Activated T-cell treated with anti-CD3 and anti-CD28 coated beads, Interleukin-2, amount 50 U/mL, for 4 hours (primary cell): ENCODE measurements around the gene BRWD1. TPM values are rescaled to one million over a fixed set of nuclear protein-coding genes. Genes with fewer than 3 reads are reported as not detected.
"Not testable (repeated sequence)": the region's sequence is repeated elsewhere in the genome, so short reads cannot be mapped to it uniquely, and the experiment has no call there.

Experiments used
- ATAC-seq, 2 donors: fragments of 200-7000 bp; cut with Tn5 transposase; one replicate each; pipeline ENCODE4 v1.10.0; 2021
- DNase-seq: peaks from one replicate; pipeline ENCODE4 v3.0.0-alpha.2; 2020
- H3K27me3 Mint-ChIP-seq: one replicate; pipeline ENCODE4 v1.8.0; 2021; ENCODE audit warnings: low read depth, mixed read lengths
- H3K36me3 Mint-ChIP-seq: one replicate; pipeline ENCODE4 v1.8.0; 2022; ENCODE audit warnings: mixed read lengths; ENCODE audit not compliant: insufficient read depth
- H3K4me1 Mint-ChIP-seq: one replicate; pipeline ENCODE4 v1.8.0; 2021; ENCODE audit warnings: low read depth, mixed read lengths
- H3K4me3 Mint-ChIP-seq: one replicate; pipeline ENCODE4 v1.8.0; 2021; ENCODE audit warnings: mild to moderate bottlenecking, moderate library complexity, mixed read lengths
- H3K9me3 Mint-ChIP-seq: one replicate; pipeline ENCODE4 v1.8.0; 2021; ENCODE audit warnings: mixed read lengths
- total RNA-seq, 3 donors: library from RNA; stranded (reverse); gene quantifications; one replicate each; pipeline ENCODE4 v1.2.1, GENCODE V29; 2021

Gene BRWD1
- total RNA-seq, 3 donors from 2014 or later = 17.3 to 24.7 (median 22.9) TPM

- DNase-seq = no peak
- H3K36me3 Mint-ChIP-seq = no peaks in the 10 kb centered on the region
- peaks cover 2% of the 10 kb centered on the region for H3K27me3 Mint-ChIP-seq
- no peak overlapping the region for H3K4me3 Mint-ChIP-seq
- H3K9me3 Mint-ChIP-seq = peaks cover 6% of the 10 kb centered on the region
- H3K4me1 Mint-ChIP-seq = no peaks in the 10 kb centered on the region
- no peak for ATAC-seq
Observed at GRCh38 chr21:39144191-39144590, 169.2 kb downstream of the BRWD1 start.

DNA sequence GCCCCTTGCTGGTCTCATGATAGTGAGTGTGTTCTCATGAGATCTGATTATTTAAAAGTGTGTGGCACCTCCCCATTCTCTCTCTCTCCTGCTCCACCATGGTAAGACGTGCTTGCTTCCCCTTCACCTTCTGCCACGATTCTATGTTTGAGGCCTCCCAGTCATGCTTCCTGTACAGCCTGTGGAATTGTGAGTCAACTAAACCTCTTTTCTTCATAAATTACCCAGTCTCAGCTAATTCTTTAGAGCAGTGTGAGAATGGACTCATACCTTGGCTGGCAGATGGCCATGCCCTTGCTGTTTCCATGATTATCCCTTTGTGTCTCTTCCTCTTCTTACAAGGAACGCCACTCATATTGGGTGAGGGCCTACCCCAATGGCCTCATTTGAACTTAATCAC lies 170.5 kb downstream of the BRWD1 start:
- Mint-ChIP-seq H3K27me3 (peaks cover 2% of the 10 kb centered on the region), H3K4me1 (no peaks in the 10 kb centered on the region), H3K9me3 (peaks cover 6% of the 10 kb centered on the region), H3K4me3 (no peak overlapping the region), H3K36me3 (no peaks in the 10 kb centered on the region)
- DNase-seq = no peak
- ATAC-seq = no peak

DNA sequence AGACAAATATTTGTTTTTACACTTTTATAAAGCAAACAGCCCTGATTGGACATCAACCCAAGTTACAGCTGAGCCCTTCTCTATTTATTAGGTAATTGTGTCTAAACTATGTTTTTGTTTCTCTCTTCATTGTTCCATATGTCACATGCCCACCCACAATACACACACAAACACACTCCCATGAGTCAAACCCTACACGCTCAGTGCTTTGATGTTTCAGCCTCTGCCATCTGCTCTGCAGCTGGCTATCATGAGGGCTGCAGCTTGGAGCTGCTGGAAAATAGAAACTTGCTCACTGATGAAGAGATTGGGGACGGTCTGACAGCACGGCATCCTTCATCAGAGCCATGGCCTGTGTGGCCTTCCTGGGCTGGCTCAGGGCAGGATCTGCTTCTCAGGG lies 171.9 kb downstream of the BRWD1 start:
- Mint-ChIP-seq H3K9me3 (peaks cover 6% of the 10 kb centered on the region), H3K36me3 (no peaks in the 10 kb centered on the region), H3K27me3 (peaks cover 2% of the 10 kb centered on the region), H3K4me3 (no peak overlapping the region), H3K4me1 (no peaks in the 10 kb centered on the region)
- DNase-seq (no peak), ATAC-seq (no peak)

GRCh38 chr21:39137248-39138178 lies 175.9 kb downstream of the BRWD1 start:
- Mint-ChIP-seq H3K27me3 (peaks cover 2% of the 10 kb centered on the region), H3K36me3 (no peaks in the 10 kb centered on the region), H3K4me3 (no peak overlapping the region), H3K4me1 (no peaks in the 10 kb centered on the region), H3K9me3 (no peaks in the 10 kb centered on the region)
- no peak for ATAC-seq
- DNase-seq = no peak

- Mint-ChIP-seq H3K36me3 (no peaks in the 10 kb centered on the region), H3K27me3 (peaks cover 2% of the 10 kb centered on the region), H3K9me3 (no peaks in the 10 kb centered on the region), H3K4me1 (no peaks in the 10 kb centered on the region), H3K4me3 (no peak overlapping the region)
- no peak for ATAC-seq
- no peak for DNase-seq
Observed at GRCh38 chr21:39136711-39137110, 176.7 kb downstream of the BRWD1 start.

GRCh38 chr21:39136138-39136537 lies 177.3 kb downstream of the BRWD1 start:
- not testable (repeated sequence) for H3K4me3 Mint-ChIP-seq, H3K4me1 Mint-ChIP-seq, DNase-seq, H3K36me3 Mint-ChIP-seq, ATAC-seq, H3K9me3 Mint-ChIP-seq, H3K27me3 Mint-ChIP-seq

GRCh38 chr21:39134288-39134810 lies 179.1 kb downstream of the BRWD1 start:
- ATAC-seq = no peak
- Mint-ChIP-seq H3K4me3 (no peak overlapping the region), H3K36me3 (no peaks in the 10 kb centered on the region), H3K9me3 (peaks cover 4% of the 10 kb centered on the region), H3K4me1 (no peaks in the 10 kb centered on the region), H3K27me3 (peaks cover 4% of the 10 kb centered on the region)
- DNase-seq = no peak

Other genes starting within 250 kb of the BRWD1 start
- 10 to 100 TPM; 66.4 to 95.3 (median 88.8) TPM for gene PSMG1, start 130.2 kb downstream of the BRWD1 start, total RNA-seq
- gene HMGN1, start 35.5 kb upstream of the BRWD1 start, total RNA-seq = 100 to 1,000 TPM; 313 to 333 (median 321) TPM
- gene LCA5L, start 132.1 kb upstream of the BRWD1 start, total RNA-seq = under 1 TPM; 0.16 to 0.46 (median 0.40) TPM
- gene SH3BGR, start 138.3 kb upstream of the BRWD1 start, total RNA-seq = 1 to 10 TPM; 2.0 to 2.5 (median 2.1) TPM